GM19372 (cell line): Measurements from ENCODE around the gene SIPA1.
A peak's percentile ranks its signal among the peaks of the same experiment; 100 is the strongest.

Source experiments
- ATAC-seq: cut with Tn5 transposase; IDR thresholded peaks from one replicate; pipeline ENCODE4 v1.9.1; 2021; ENCODE audit warnings: mild to moderate bottlenecking, low read depth, moderate library complexity; ENCODE audit not compliant: unreplicated experiment

The SIPA1 gene

DNA sequence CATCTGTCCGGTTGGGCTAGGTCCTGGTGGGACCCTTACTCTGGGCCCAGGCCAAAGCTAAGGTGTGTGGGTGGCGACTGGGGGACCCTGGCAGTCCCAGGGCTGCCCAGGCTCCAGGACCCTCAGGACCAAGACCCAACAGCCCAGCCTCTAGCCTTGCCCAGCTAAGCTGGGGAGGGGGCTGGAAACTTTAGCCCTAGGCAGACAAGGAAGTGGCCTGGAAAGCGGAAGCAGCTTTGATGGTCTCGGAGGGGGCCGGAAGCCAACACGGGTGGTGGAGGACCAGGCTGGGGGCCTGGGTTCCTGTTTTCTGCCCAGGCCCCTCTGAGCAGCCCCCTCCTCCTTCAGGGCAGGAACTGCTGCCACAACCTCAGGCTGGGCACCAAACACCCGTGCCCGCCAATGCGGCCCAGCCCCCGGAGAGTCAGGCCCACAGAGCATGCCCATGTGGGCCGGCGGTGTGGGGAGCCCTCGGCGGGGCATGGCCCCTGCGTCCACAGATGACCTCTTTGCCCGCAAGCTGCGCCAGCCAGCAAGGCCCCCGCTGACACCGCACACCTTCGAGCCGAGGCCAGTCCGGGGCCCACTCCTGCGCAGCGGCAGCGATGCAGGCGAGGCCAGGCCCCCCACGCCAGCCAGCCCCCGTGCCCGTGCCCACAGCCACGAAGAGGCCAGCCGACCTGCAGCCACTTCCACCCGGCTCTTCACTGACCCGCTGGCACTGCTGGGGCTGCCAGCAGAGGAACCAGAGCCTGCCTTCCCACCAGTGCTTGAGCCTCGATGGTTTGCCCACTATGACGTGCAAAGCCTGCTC is 2.8 kb downstream of the SIPA1 start:
- ATAC-seq, result no peak

DNA sequence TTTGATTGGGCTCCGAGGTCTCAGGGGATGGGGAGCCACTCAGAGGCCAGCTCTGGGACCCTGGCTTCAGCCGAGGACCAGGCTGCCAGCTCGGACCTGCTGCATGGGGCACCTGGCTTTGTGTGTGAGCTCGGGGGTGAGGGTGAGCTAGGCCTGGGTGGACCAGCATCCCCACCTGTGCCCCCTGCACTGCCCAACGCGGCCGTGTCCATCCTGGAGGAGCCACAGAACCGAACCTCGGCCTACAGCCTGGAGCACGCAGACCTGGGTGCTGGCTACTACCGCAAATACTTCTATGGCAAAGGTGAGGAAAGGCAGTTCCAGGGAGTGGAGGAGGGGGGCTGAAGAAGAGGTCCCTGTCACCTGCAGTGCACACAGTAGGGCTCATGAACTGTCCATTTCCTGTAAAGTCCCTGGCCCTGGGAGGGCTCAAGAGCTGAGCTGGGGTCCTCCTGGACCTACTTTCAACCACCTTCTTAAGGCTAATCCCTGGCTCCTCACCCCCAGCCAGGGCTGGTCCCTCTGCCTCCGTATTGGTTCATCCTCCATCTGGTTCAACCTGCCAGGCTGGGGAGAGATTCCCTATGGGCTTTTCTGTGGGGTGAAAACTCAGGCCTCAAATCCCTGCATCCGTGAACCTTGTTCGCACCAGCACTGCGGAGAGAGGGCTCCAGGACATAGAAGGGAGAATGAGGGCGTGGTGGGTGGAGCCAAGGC is 3.6 kb downstream of the SIPA1 start:
- no peak for ATAC-seq

DNA sequence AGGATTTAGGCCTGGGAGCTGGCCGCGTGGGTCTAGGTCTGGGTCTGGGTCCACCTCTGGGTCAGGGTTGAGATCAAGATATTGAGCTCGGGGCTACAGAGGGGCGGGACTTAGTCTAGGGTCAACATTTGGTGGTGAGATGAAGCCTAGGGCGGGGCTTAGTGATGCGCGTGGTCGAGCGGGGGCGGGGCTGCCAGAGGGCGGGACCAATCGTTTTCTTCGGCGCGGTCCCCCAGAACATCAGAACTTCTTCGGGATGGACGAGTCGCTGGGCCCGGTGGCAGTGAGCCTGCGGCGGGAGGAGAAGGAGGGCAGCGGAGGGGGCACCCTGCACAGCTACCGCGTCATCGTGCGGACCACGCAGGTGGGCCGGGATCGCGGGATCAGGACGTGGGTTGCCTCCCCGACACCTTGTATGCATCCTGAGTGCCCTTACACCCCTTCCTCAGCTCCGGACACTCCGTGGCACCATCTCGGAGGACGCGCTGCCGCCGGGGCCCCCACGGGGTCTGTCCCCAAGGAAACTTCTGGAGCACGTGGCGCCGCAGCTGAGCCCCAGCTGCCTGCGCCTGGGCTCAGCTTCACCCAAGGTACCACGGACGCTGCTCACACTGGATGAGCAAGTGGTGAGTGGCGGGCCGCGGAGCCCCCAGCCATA is 4.2 kb downstream of the SIPA1 start:
- no peak for ATAC-seq

DNA sequence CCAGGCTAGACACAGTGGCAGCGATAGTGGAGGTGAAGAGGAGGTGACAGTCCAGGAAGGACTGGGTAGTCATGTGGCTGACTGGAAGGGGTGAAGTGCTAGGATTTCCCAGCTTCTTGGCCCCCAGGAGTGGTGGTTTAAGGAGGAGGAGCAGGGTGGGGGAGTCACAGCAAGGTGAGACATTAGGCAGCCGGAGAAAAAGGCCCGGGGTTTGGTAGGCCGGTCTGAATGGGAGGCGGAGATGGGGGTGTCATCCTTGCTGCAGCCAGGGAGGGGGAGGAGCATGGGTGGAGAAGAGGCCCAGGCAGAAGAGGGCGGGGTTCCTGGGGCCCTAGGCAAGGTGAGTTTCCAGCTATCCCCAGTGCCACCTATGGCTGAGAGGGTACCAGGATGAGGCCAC is 6.1 kb downstream of the SIPA1 start:
- ATAC-seq, result no peak

DNA sequence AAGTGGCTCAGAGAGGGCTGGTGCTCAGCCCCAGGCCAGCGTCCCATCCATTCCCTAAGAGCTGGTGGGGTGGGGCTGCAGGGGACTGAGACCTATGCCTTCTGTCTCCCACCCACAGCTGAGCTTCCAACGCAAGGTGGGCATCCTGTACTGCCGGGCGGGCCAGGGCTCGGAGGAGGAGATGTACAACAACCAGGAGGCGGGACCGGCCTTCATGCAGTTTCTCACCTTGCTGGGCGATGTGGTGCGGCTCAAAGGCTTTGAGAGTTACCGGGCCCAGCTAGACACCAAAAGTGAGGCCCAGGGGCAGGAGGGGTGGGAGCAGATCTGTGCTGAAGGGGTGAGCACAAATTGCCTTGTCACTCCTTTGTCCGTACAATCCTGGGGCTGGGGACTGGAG is 6.9 kb downstream of the SIPA1 start:
- no peak for ATAC-seq

DNA sequence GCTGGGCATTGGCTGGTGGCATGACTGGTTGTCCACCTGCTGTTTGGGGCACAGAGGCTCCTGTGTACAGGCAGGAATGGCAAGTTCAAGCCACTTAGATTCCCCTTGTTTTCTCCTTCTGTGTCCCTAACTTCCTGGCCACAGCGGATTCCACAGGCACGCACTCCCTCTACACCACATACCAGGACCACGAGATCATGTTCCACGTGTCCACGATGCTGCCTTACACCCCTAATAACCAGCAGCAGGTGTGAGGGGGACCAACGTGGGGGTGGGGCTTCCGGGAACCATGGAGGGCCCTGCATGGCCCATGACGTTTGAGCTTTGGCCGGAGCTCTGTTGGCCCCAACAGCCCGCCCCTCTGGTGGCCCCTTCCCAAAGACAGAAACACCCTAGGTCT is 7.8 kb downstream of the SIPA1 start:
- no peak for ATAC-seq

DNA sequence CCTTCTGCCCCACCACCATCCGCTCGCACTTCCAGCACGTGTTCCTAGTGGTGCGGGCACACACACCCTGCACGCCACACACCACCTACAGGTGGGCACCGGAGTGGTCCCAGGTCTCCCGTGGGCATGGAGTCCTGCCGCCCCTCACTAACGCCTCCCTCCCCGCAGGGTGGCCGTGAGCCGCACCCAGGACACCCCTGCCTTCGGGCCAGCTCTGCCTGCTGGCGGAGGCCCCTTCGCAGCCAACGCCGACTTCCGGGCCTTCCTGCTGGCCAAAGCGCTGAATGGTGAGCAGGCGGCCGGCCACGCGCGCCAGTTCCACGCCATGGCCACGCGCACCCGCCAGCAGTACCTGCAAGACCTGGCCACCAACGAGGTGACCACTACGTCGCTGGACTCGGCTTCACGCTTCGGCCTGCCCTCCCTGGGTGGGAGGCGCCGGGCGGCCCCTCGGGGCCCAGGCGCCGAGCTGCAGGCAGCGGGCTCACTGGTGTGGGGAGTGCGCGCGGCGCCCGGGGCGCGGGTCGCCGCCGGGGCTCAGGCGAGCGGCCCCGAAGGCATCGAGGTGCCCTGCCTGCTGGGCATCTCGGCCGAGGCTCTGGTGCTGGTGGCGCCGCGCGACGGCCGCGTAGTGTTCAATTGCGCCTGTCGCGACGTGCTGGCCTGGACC is 8.5 kb downstream of the SIPA1 start:
- no peak for ATAC-seq

DNA sequence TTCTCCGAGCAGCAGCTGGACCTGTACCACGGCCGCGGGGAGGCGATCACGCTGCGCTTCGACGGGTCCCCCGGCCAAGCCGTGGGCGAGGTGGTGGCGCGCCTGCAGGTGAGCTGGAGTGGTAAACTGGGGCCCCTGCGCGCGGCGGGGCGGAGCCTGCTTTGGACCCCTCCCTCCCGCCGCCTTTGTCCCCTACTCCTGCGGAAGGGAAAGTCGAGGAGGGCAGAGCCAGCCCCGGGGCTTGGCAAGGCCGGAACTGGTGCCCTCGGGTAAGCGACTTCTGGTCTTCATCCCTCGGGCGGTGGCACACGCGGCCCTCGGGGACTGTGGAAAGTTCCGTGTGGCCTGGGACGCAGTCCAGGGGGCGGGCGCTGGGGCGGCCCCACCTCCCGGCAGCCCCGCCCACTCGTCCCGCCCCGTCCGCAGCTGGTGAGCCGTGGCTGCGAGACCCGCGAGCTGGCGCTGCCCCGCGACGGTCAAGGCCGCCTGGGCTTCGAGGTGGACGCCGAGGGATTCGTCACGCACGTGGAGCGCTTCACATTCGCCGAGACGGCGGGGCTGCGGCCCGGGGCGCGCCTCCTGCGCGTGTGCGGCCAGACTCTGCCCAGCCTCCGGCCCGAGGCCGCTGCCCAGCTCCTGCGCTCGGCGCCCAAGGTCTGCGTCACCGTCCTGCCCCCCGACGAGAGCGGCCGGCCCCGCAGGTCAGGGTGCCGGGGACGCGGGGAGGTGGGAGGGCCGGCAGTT is 9.2 kb downstream of the SIPA1 start:
- ATAC-seq, result no peak

DNA sequence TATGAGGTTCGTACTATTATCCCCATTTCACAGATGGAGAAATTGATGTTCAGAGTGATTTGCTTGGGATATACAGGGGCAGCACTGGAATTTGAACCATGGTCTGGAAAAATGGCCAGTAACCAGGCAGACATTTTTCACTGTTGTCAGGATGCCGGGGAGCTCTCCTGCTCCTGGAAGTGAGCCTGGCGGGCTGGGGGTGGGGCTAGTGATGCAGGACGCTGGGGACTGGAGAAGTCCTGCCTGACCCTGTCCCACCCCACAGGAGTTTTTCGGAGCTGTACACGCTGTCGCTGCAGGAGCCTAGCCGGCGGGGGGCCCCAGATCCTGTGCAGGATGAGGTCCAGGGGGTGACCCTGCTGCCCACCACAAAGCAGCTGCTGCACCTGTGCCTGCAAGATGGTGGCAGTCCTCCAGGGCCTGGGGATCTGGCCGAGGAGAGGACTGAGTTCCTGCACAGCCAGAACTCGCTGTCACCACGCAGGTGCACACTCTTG is 11.1 kb downstream of the SIPA1 start:
- no peak for ATAC-seq

DNA sequence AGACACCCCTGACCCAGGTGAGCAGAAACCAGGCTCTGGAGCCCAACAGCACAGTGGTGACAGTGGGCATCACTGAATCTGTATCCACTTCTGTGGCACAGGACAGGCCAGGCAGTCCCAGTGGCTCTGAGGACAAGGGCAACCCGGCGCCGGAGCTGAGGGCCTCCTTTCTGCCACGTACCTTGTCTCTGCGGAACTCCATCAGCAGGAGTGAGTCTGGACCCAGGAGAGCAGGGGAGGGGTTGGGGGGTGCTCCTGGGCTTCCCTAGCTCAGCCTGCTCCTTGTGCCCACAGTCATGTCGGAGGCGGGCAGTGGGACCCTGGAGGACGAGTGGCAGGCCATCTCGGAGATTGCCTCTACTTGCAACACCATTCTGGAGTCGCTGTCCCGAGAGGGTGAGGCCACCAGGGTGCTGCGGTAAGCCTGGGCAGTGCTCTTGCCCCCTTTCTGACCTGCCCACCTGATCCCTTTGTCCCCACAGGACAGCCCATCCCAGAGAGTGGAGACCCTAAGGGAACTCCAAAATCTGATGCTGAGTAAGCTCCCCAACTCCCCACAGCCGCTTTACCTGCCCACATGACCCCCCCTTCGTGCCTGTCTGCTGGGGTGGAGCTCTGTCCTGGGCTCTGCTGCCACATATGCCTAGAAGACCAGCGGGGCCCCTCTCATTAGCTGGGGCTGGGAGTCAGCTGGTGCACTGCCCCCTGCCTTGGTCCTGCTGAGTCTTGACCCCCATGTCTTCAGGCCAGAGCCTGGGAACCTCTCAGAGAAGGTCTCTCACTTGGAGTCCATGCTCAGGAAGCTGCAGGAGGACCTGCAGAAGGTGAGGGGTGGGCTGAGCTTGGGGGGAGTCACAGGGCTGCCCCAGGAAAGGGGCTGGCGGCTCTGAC is 12.0 kb downstream of the SIPA1 start:
- no peak for ATAC-seq

DNA sequence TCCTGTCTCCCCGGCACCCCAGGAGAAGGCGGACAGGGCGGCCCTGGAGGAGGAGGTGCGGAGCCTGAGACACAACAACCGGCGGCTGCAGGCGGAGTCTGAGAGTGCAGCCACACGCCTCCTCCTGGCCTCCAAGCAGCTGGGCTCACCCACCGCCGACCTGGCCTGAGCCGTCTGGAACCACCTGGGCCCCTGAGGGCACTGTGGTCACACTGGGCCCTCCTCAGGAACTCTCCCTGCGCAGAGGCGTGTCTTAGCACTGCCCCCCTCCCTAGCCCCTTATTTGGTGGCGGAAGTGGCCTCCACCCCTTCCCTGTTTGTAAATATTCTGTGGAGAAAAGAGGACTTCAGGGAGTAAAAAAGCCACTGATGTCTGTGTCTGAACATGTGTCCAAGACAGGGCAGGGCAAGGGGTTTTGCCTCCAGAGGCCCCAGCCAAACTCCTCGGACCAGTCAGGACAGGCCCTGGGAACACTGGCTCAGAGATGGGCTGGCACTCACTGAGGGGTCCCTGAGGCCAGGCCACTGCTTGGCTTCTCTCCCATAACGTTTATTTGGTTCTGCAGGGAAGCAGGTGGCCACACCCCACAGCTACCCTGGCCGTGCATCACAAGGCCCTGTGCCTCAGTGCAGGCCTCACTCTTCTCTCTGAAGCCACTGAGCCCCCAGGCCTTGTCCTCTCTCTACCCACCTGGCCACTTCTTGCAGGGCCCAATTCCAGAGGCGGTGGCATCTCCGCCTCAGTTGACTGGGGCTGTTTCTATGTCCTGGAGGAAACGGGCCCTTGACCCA is 12.8 kb downstream of the SIPA1 start:
- ATAC-seq, result no peak

DNA sequence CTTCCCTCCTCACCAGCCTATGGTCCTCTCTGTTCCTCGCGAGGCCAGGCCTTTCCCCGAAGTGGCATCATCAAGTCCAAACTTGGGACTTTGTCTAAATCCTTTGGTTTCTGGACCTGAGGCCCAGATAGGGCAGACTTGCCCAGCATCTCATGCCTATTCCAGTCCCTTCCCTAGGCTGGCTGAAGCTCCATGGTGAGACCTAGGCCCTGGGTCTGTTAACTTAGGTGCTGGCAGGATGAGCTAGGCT is 13.4 kb downstream of the SIPA1 start:
- ATAC-seq, result no peak

DNA sequence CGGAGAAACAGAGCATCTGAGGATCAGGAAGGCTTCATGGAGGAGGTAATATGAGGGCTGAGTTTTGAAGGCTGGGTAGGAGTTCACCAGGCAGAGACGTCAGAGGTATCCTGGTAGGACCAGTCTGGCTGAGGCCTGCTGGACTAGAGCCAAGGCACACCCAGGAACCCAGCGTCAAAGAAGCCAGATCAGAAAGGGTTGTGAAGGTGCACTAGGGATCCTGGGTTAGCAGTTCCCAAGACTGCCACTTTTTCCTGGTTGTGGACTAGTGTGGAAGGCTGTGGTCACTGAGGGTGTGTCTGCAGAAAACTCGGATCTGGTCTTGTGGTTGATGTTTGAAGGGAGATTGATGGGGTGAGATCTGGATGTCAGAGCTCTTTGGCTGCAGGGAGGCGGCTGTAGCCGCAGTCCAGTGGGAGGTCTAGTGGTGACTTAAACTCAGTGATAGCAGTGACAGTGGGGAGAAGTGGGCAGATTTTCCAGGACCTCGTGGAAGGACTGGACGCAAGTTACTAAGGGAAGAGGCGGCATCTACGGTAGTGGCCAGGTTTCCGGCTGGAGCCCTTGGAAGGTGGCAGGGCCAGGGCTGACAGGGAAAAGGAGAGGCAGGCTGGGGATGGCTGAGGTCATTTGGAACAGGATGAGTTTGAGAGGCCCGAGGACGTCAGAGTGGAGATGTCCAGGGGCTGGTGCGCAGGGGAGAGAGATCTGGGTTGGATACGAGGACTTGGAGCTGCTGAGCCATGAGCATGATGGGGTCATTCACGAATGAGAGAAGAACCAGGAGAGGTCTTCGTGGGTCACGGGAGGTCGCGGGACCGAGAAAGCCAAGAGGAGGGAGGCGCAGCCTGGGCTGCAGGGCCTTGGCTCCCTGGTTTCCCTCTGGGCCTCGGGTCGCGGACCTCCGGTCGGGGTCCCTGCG is 13.9 kb downstream of the SIPA1 start:
- no peak for ATAC-seq

DNA sequence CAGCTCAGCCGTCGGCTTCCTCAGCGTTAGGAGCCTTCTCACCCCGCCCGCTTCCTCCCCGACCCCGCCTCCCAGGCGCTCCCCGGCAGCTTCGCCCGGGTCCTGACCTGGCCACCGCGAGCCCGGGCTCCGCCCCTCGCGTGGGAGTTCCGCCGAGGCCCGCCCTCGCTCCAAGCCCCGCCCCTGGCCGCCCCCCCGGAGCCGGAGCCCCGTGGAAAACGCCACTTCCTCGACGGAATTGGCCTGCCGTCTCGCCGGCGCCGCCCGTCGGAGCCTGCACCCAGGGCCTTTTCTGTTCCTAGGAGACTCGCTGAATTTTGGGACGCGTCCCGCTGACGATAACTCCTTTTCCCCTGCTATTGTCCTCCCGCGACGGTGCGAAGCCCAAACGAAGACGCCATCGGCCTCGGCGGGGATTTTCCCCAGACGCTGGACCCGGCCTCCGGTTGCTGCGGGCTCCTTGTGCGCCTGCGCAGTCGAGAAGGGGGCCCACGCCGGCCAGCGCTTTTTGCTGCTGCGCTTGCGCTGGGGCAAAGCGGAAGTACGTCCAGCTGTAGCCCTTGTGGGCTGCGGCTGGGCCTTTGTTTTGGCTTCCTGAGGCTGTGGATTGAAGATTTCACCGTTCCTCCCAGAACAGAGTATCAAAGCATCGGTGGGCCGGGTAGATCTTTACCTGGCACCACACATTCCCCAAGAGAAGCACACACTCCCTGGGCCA is 14.8 kb downstream of the SIPA1 start:
- ATAC-seq, result peak; percentile 83

DNA sequence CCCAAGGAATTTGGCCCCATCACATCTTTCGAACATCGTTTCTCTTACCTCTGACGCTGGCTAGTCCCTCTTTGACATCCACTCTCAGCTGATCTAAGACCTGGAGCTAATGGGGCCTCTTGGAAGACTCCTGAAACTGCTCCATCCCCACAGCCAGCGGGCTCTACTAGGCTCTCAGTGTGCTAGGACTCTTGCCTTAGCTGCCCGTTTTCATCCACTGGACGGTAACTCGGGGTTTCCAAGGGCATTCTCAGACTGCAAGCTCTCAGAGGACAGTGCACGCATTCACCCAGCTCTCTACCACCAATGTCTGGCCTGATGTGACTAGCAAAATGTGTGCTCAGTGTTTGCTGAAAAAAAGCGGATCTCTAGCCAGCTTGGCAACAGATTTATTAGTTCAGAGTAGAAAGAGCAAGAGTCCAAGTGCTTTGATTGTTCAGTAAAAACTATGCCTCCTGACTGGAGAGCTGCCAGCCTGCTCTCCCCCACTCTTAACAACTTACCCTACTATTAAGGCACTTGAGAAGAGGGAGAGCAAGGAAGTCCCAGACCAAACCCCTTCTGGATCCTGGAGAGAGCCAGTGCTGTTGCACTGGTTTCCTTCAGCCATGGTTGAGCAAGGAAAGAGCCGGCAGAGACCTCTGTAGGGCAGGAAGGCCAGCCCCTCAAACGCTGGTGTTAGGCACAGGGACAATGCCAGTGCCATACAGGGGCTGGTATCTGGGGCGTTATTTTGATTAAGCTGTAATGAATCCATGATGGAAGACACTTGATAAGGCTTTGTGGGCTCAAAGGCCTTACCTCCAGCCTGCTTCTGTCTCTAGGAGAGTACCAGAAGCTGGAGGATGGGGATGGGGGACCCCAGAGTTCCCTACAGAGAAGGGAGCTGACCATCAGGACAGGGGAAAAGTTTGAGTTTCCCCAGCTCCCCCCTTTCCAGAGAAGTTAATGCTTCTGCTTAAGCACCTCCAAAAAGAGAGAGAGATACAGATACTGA is 15.6 kb downstream of the SIPA1 start:
- ATAC-seq, result no peak
